ENCODE measurements around the gene KCNK2. TPM values are rescaled to one million over a fixed set of nuclear protein-coding genes. Genes with fewer than 3 reads are reported as not detected.

The KCNK2 gene
- total and polyA plus RNA-seq, 10 of the 15 experiments (the other 5 are each of a cell fraction or from before 2014, with no cell fraction given) = 0.04 to 0.13 (median 0.08) TPM; not detected in 4

DNA sequence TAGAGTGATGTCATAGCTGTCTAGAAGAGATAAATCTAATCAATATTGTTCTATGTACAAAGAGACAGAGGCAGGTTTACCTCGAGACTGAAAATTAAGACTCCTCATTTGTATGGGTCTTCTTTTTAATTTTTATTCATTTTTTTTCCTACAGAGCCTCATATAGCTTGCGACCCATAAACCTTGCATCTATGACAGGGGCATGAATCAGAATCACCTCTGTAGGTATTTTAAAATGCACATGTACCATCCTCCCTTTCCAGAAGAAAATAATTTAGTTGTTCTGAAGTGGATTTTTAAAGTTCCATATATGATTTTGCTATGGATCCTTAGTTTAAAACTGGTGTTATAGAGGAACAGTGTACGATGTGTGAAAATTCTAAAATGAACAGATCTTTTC lies 64.5 kb downstream of the KCNK2 start:
- no peaks in the 10 kb centered on the region for H3K36me3 ChIP-seq (ENCODE audit: control insufficient read depth in 2 of 2, insufficient read depth in 2 of 2, low read length in 1 of 2)
- H3K4me2 ChIP-seq (ENCODE audit: control insufficient read depth, insufficient read depth) = no peak overlapping the region
- TF ChIP-seq TBL1XR1 (IDR thresholded peaks at IDR 0.05; ENCODE audit: low read depth, low read length) (no peak), RBBP5 (conservative IDR thresholded peaks at IDR 0.05) (no peak), SREBF2 (IDR thresholded peaks at IDR 0.05; ENCODE audit: low read length) (no peak), E2F8 (IDR thresholded peaks at IDR 0.05; ENCODE audit: low read depth, partially characterized antibody) (no peak), FOS (IDR thresholded peaks at IDR 0.05; ENCODE audit: borderline replicate concordance, extremely low read depth, insufficient read length) (no peak), HDAC6 (IDR thresholded peaks at IDR 0.05; ENCODE audit: unreplicated experiment) (no peak), NR2C2 (IDR thresholded peaks at IDR 0.05; ENCODE audit: borderline replicate concordance, control insufficient read depth, insufficient read length, low read depth) (no peak), GATAD2B (conservative IDR thresholded peaks at IDR 0.05; ENCODE audit: low read depth) (no peak)
- TF ChIP-seq, protein P1, sequence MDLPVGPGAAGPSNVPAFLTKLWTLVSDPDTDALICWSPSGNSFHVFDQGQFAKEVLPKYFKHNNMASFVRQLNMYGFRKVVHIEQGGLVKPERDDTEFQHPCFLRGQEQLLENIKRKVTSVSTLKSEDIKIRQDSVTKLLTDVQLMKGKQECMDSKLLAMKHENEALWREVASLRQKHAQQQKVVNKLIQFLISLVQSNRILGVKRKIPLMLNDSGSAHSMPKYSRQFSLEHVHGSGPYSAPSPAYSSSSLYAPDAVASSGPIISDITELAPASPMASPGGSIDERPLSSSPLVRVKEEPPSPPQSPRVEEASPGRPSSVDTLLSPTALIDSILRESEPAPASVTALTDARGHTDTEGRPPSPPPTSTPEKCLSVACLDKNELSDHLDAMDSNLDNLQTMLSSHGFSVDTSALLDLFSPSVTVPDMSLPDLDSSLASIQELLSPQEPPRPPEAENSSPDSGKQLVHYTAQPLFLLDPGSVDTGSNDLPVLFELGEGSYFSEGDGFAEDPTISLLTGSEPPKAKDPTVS (IDR thresholded peaks at IDR 0.05; ENCODE audit: low read depth, low read length) = no peak
- no peaks in the 10 kb centered on the region for H4K20me1 ChIP-seq (ENCODE audit: control insufficient read depth, insufficient read depth)
- H3K9ac ChIP-seq (ENCODE audit: control insufficient read depth, insufficient read depth, low read length) = no peak overlapping the region
- WGBS (ENCODE audit: insufficient coverage, insufficient replicate concordance, low lambda C conversion rate, missing lambda C conversion rate) = 44% methylated on average over 3 of the region's 3 CpGs
- SMC1A ChIA-PET (ENCODE audit: uncharacterized antibody, unreplicated experiment) = no interaction called here
- H3K4me1 ChIP-seq (ENCODE audit: control insufficient read depth, insufficient read depth, low read length) = no peaks in the 10 kb centered on the region
- no peaks in the 10 kb centered on the region for H3K79me2 ChIP-seq (ENCODE audit: control insufficient read depth, insufficient read depth, low read length)
- ATAC-seq (no peak), DNase-seq (ENCODE audit: low read depth, low spot score) (no peak), FAIRE-seq (no peak)
- no TSS peak for BruUV-seq (replicated peaks)
- POLR2A ChIA-PET = no interaction called here
- RAD21 ChIA-PET (ENCODE audit: unreplicated experiment) = no interaction called here
- no peak overlapping the region for H3K27ac ChIP-seq (ENCODE audit: control insufficient read depth, insufficient read depth)
- CTCF ChIA-PET = no interaction called here
- H3K4me3 ChIP-seq = no peak overlapping the region
- H2AFZ ChIP-seq (ENCODE audit: control insufficient read depth, low read depth, low read length) = no peak overlapping the region
- no peaks in the 10 kb centered on the region for H3K27me3 ChIP-seq (replicated peaks in 1 of 2; ENCODE audit: control insufficient read depth in 2 of 2, insufficient read depth in 2 of 2, low read length in 1 of 2)
- intact Hi-C loops (cut with micrococcal nuclease; ENCODE audit: unreplicated experiment) = loop anchor here (10.0 kb wide), 1 partner anchor 342 kb away; no protein-coding TSS in a partner anchor
- in situ Hi-C loops (cut with MboI) = no loop called here
- H3K9me3 ChIP-seq (replicated peaks; ENCODE audit: control insufficient read depth, insufficient read depth, low read length) = no peaks in the 10 kb centered on the region

Measured in GM12878 (cell line).